Heart left ventricle (tissue), 16 donors: ENCODE measurements around the gene RAB1A. TPM values are rescaled to one million over a fixed set of nuclear protein-coding genes. Genes with fewer than 3 reads are reported as not detected.

Source experiments
- ATAC-seq, 4 donors: fragments of 200-7000 bp; cut with Tn5 transposase; one replicate each; pipeline ENCODE4 v1.9.1; 2020 to 2022; ENCODE audit warnings: moderate library complexity in 4 of 4, mild to moderate bottlenecking in 3 of 4, moderate number of reproducible peaks in 1 of 4
- DNase-seq, 5 donors: peaks; one replicate each; pipeline ENCODE4 v3.0.0-alpha.2; 2020
- H3K27ac ChIP-seq, 12 donors: fragments of 200-600 bp; sonication (generic) in 4 of 12; one replicate each; pipeline versions ENCODE4 v1.5.0 to v1.8.0; 2016 to 2022; ENCODE audit warnings: mild to moderate bottlenecking in 2 of 12
- H3K27me3 ChIP-seq, 9 donors: fragments of 200-600 bp; sonication (generic) in 2 of 9; one replicate each; pipeline versions ENCODE4 v1.5.1 to v1.8.0; 2016 to 2022; ENCODE audit warnings: mild to moderate bottlenecking in 3 of 9
- H3K36me3 ChIP-seq, 9 donors: fragments of 200-600 bp; sonication (generic) in 2 of 9; one replicate each; pipeline versions ENCODE4 v1.5.0 to v1.8.0; 2018 to 2022; ENCODE audit warnings: mild to moderate bottlenecking in 2 of 9
- H3K4me1 ChIP-seq, 12 donors: fragments of 200-600 bp; sonication (generic) in 4 of 12; one replicate each; pipeline versions ENCODE4 v1.5.0 to v1.8.0; 2016 to 2022; ENCODE audit warnings: mild to moderate bottlenecking in 3 of 12
- H3K4me3 ChIP-seq, 12 donors: fragments of 200-600 bp; sonication (generic) in 4 of 12; one replicate each; pipeline versions ENCODE4 v1.5.0 to v1.8.0; 2017 to 2022; ENCODE audit warnings: mild to moderate bottlenecking in 9 of 12, moderate library complexity in 4 of 12
- H3K9me3 ChIP-seq, 12 donors: fragments of 200-600 bp; sonication (generic) in 4 of 12; one replicate each; pipeline versions ENCODE4 v1.5.0 to v1.8.0; 2016 to 2022; ENCODE audit warnings: mild to moderate bottlenecking in 1 of 12
- CTCF ChIP-seq, 12 donors: fragments of 200-600 bp; sonication (generic) in 4 of 12; IDR thresholded peaks; one replicate each; pipeline versions ENCODE4 v1.5.0 to v1.8.0; 2018 to 2022; ENCODE audit warnings: antibody characterized with exemption in 12 of 12, mild to moderate bottlenecking in 5 of 12
- POLR2A ChIP-seq, 2 donors: fragments of 450-650 bp; IDR thresholded peaks; one replicate each; pipeline ENCODE4 v1.6.1; 2017; ENCODE audit warnings: antibody characterized with exemption in 2 of 2, mild to moderate bottlenecking in 2 of 2, moderate library complexity in 2 of 2
- WGBS, 4 donors: extraction: QIAGEN DNeasy Blood & Tissue Kit in 2 of 4; methylation state at CpG; one replicate each; pipeline versions ENCODE4 v1.1.5 to v1.1.7; 2013 to 2018; 5-methylcytosine and 5-hydroxymethylcytosine counted together
- intact Hi-C, 10 donors: fragments of 100-400 bp; cut with DNase I; formaldehyde crosslinking; loops; one replicate each; pipeline versions ENCODE4 v1.11.1 to v1.14.2; 2022
- polyA plus RNA-seq, 2 donors: library from polyadenylated mRNA; stranded (reverse); fragments of 200-250 nt; gene quantifications; one replicate each; pipeline ENCODE4 v1.2.3, GENCODE V29; 2013
- total RNA-seq, 9 donors: library from RNA; depleted of rRNA in 2 of 9; stranded (reverse); fragments of >200 nt in 2 of 9; fragmentation: NEBNext Ultra II Directional in 3 of 9; extraction: Animal tissue kit (Norgen Biotek cat#: 25700) in 3 of 9; gene quantifications; one replicate each; pipeline versions ENCODE4 v1.1.0 to v1.2.4, GENCODE V29; 2016 to 2023
- donor health status: ischemic (EF 13 %, LVEDD 7.1; RV severe dilation, severe dysfunction).
- donor health status: healthy with polysubstance abuse.
- donor health status: DM: no; HTN: yes; CAD: no.
- donor health status: DM: no; HTN: no; CAD: no.
- donor health status: ischemic (EF 25% LVEDD 6.9; RV normal size, moderate dysfunction).
- donor health status: ischemic (EF 25% LVEDD 5.7; RV mildly dilated, moderate dysfunction).
- donor health status: healthy.
- donor health status: DM: yes; HTN: yes; CAD: no.
- donor health status: ischemic (EF 35%, LVEDD 5.7; RV mildly dilated, moderate dysfunction).
- donor health status: nonischemic (EF 11% LVEDD 7.7; RV severe dilation, severe dysfunction).
- donor health status: DM: yes; HTN: yes; CAD: no.
- donor health status: PGD.
- donor health status: ischemic (EF 29% LVEDD 5.4; RV normal size, mild dysfunction).
- donor health status: nonischemic (EF 23%, LVEDD 6.1; RV moderate dilation, normal function).

Gene RAB1A
- total and polyA plus RNA-seq, 11 donors: 49.0 to 164 (median 118) TPM

GRCh38 chr2:65144571-65144970 lies 14.7 kb upstream of the RAB1A start:
- Histone ChIP-seq H3K36me3 (no peaks in the 10 kb centered on the region), H3K27me3 (no peaks in the 10 kb centered on the region), H3K9me3 (no peaks in the 10 kb centered on the region), H3K4me3 (no peak overlapping the region), H3K4me1 (no peaks in the 10 kb centered on the region), H3K27ac (no peak overlapping the region)
- DNase-seq (no peak), ATAC-seq (no peak)
- no peak for TF ChIP-seq POLR2A (IDR thresholded peaks at IDR 0.05)
- no peak for TF ChIP-seq CTCF (IDR thresholded peaks at IDR 0.05)
- WGBS, 4 donors: 46 to 100% (median 66%) methylated on average over 1 to 2 of the region's 2 CpGs
- intact Hi-C loops: no loop called here

- intact Hi-C loops: no loop called here
- Histone ChIP-seq H3K27me3 (no peaks in the 10 kb centered on the region), H3K4me3 (no peak overlapping the region), H3K36me3 (no peaks in the 10 kb centered on the region), H3K27ac (no peak overlapping the region), H3K9me3 (no peaks in the 10 kb centered on the region), H3K4me1 (no peaks in the 10 kb centered on the region)
- TF ChIP-seq POLR2A (IDR thresholded peaks at IDR 0.05) (no peak), CTCF (IDR thresholded peaks at IDR 0.05) (peak in 6 of 12 donors; percentile 9 to 35 (median 18))
- ATAC-seq (peak in 1 of 4 donors; percentile 34), DNase-seq (no peak)
Measured at GRCh38 chr2:65142515-65142914, 12.6 kb upstream of the RAB1A start.

- Histone ChIP-seq H3K4me3 (no peak overlapping the region), H3K36me3 (no peaks in the 10 kb centered on the region), H3K27me3 (no peaks in the 10 kb centered on the region), H3K9me3 (no peaks in the 10 kb centered on the region), H3K27ac (no peak overlapping the region), H3K4me1 (peaks cover 0 to 9% (median 0%) of the 10 kb centered on the region in 12 donors)
- DNase-seq (no peak), ATAC-seq (no peak)
- 95 to 100% (median 96%) methylated on average over 2 of the region's 2 CpGs for WGBS, 4 donors
- TF ChIP-seq POLR2A (IDR thresholded peaks at IDR 0.05): no peak
- TF ChIP-seq CTCF (IDR thresholded peaks at IDR 0.05): no peak
- intact Hi-C loops: no loop called here
Measured at GRCh38 chr2:65137197-65137775, 7.4 kb upstream of the RAB1A start.

GRCh38 chr2:65136253-65136652 lies 6.3 kb upstream of the RAB1A start:
- Histone ChIP-seq H3K4me1 (peaks cover 0 to 13% (median 2%) of the 10 kb centered on the region in 12 donors), H3K4me3 (no peak overlapping the region), H3K9me3 (no peaks in the 10 kb centered on the region), H3K27ac (peak overlapping the region in 1 of 12 donors; percentile 52), H3K36me3 (no peaks in the 10 kb centered on the region), H3K27me3 (no peaks in the 10 kb centered on the region)
- WGBS, 4 donors: 77 to 98% (median 89%) methylated on average over 1 of the region's 1 CpG
- no peak for TF ChIP-seq POLR2A (IDR thresholded peaks at IDR 0.05)
- no peak for TF ChIP-seq CTCF (IDR thresholded peaks at IDR 0.05)
- intact Hi-C loops: no loop called here
- no peak for ATAC-seq
- DNase-seq: no peak
